GM23338 (cell line): ENCODE results near the gene RCL1. TPM values are rescaled to one million over a fixed set of nuclear protein-coding genes. Genes with fewer than 3 reads are reported as not detected.

Source experiments
- ATAC-seq: fragments of 200-7000 bp; cut with Tn5 transposase; 3 replicates; pipeline ENCODE4 v1.9.1; 2020
- DNase-seq: peaks from one replicate; pipeline ENCODE4 v3.0.0-alpha.2; 2015; ENCODE audit warnings: low spot score
- H2AFZ ChIP-seq: fragments of 200-600 bp; sonication (generic); 2 replicates; pipeline ENCODE4 v1.8.0; 2016; ENCODE audit warnings: antibody characterized with exemption, mild to moderate bottlenecking, moderate library complexity
- H3F3A ChIP-seq: fragments of 200-600 bp; sonication (generic); replicated peaks from 2 replicates; pipeline ENCODE4 v1.8.0; 2017; ENCODE audit warnings: antibody characterized with exemption, mixed run types, low read depth
- H3K27ac ChIP-seq: fragments of 200-600 bp; sonication (generic); 2 replicates; pipeline ENCODE4 v1.6.1; 2016; ENCODE audit warnings: low read depth
- H3K27me3 ChIP-seq: fragments of 200-600 bp; sonication (generic); 2 replicates; pipeline ENCODE4 v1.8.0; 2016; ENCODE audit warnings: mild to moderate bottlenecking, mixed run types, moderate library complexity; ENCODE audit not compliant: insufficient read depth
- H3K36me3 ChIP-seq: fragments of 200-600 bp; sonication (generic); 2 replicates; pipeline ENCODE4 v1.8.0; 2016; ENCODE audit warnings: mild to moderate bottlenecking; ENCODE audit not compliant: insufficient read depth
- H3K4me1 ChIP-seq: fragments of 200-600 bp; sonication (generic); 2 replicates; pipeline ENCODE4 v1.8.0; 2016; ENCODE audit warnings: mild to moderate bottlenecking, moderate library complexity; ENCODE audit not compliant: insufficient read depth
- H3K4me2 ChIP-seq: fragments of 200-600 bp; sonication (generic); 2 replicates; pipeline ENCODE4 v1.7.1; 2017; ENCODE audit warnings: mixed run types
- H3K4me3 ChIP-seq: fragments of 200-600 bp; sonication (generic); 2 replicates; pipeline ENCODE4 v1.6.1; 2016; ENCODE audit warnings: mixed run types
- H3K79me2 ChIP-seq: fragments of 200-600 bp; sonication (generic); replicated peaks from 2 replicates; pipeline ENCODE4 v1.8.0; 2017; ENCODE audit warnings: mild to moderate bottlenecking; ENCODE audit not compliant: insufficient read depth
- H3K9me2 ChIP-seq: fragments of 200-600 bp; sonication (generic); 2 replicates; pipeline ENCODE4 v1.8.0; 2017; ENCODE audit not compliant: insufficient read depth
- H4K20me1 ChIP-seq: fragments of 200-600 bp; sonication (generic); replicated peaks from 2 replicates; pipeline ENCODE4 v1.8.0; 2017; ENCODE audit warnings: mild to moderate bottlenecking; ENCODE audit not compliant: insufficient read depth
- H3K27ac Mint-ChIP-seq: 2 replicates; pipeline ENCODE4 v1.8.0; 2020; ENCODE audit warnings: inconsistent platforms, mild to moderate bottlenecking, moderate library complexity, mixed read lengths
- H3K27me3 Mint-ChIP-seq: 3 replicates; pipeline ENCODE4 v1.8.0; 2022; ENCODE audit warnings: low read depth, mild to moderate bottlenecking, moderate library complexity, mixed read lengths, inconsistent platforms; ENCODE audit not compliant: insufficient read depth, poor library complexity
- H3K36me3 Mint-ChIP-seq: 3 replicates; pipeline ENCODE4 v1.8.0; 2021; ENCODE audit warnings: low read depth, mild to moderate bottlenecking, inconsistent platforms, moderate library complexity, mixed read lengths
- H3K4me1 Mint-ChIP-seq: 3 replicates; pipeline ENCODE4 v1.8.0; 2020; ENCODE audit warnings: mild to moderate bottlenecking, inconsistent platforms, mixed read lengths
- H3K4me3 Mint-ChIP-seq: 3 replicates; pipeline ENCODE4 v1.8.0; 2021; ENCODE audit warnings: moderate library complexity, mild to moderate bottlenecking, inconsistent platforms, mixed read lengths
- H3K9me3 Mint-ChIP-seq: 3 replicates; pipeline ENCODE4 v1.8.0; 2020; ENCODE audit warnings: moderate library complexity, mild to moderate bottlenecking, inconsistent platforms, mixed read lengths
- CREB1 ChIP-seq: fragments of 250-450 bp; sonication (Bioruptor Pico); IDR thresholded peaks from 2 replicates; pipeline ENCODE4 v1.5.0; 2020; ENCODE audit warnings: low read depth, mild to moderate bottlenecking, moderate library complexity
- EZH2 ChIP-seq: fragments of 200-600 bp; sonication (generic); IDR thresholded peaks from one replicate; pipeline ENCODE4 v1.8.0; 2017; ENCODE audit warnings: antibody characterized with exemption, mild to moderate bottlenecking, low read depth; ENCODE audit not compliant: unreplicated experiment
- EZH2phosphoT487 ChIP-seq: fragments of 200-600 bp; sonication (generic); IDR thresholded peaks from one replicate; pipeline ENCODE4 v1.8.1; 2018; ENCODE audit warnings: antibody characterized with exemption; ENCODE audit not compliant: unreplicated experiment
- JUNB ChIP-seq: IDR thresholded peaks from one replicate; pipeline ENCODE4 v1.6.1; 2016; ENCODE audit warnings: antibody characterized with exemption; ENCODE audit not compliant: unreplicated experiment
- POLR2AphosphoS5 ChIP-seq: IDR thresholded peaks from 2 replicates; pipeline ENCODE4 v1.6.1; 2016; ENCODE audit warnings: antibody characterized with exemption, low read depth
- STAT1 ChIP-seq: IDR thresholded peaks from one replicate; pipeline ENCODE4 v1.6.1; 2016; ENCODE audit warnings: antibody characterized with exemption; ENCODE audit not compliant: unreplicated experiment
- ZNF114 ChIP-seq: fragments of 250-450 bp; sonication (Bioruptor Pico); IDR thresholded peaks from 2 replicates; pipeline ENCODE4 v1.5.0; 2020; ENCODE audit warnings: mild to moderate bottlenecking, moderate library complexity
- ZNF331 ChIP-seq: fragments of 250-450 bp; sonication (Bioruptor Pico); IDR thresholded peaks from 2 replicates; pipeline ENCODE4 v1.5.0; 2020; ENCODE audit warnings: low read depth, mild to moderate bottlenecking, moderate library complexity
- polyA plus RNA-seq: library from polyadenylated mRNA; unstranded; fragments of >200 nt; fragmentation: Nextera tagmentation; extraction: Ambion mirVana; gene quantifications from 2 replicates; pipeline ENCODE4 v1.2.1, GENCODE V29; 2016
- total RNA-seq: library from RNA; depleted of rRNA; stranded (reverse); fragments of >200 nt; shearing (Covaris generic); gene quantifications from 2 replicates; pipeline ENCODE4 v1.2.3, GENCODE V29; 2014
- TF ChIP-seq, protein P1 (sequence below): IDR thresholded peaks from 2 replicates; pipeline ENCODE4 v1.6.1; 2016; ENCODE audit warnings: antibody characterized with exemption
- TF ChIP-seq, protein P2 (sequence below), 2 experiments: fragments of 200-600 bp in 1 of 2; sonication (generic) in 1 of 2; conservative IDR thresholded peaks; 2 replicates each; pipeline versions ENCODE4 v1.5.1 to v1.6.1; 2016 to 2017; ENCODE audit warnings: antibody characterized with exemption in 2 of 2, low read depth in 2 of 2, mild to moderate bottlenecking in 2 of 2, moderate library complexity in 1 of 2
- TF ChIP-seq, protein P3 (sequence below): fragments of 250-450 bp; sonication (Bioruptor Pico); IDR thresholded peaks from 2 replicates; pipeline ENCODE4 v1.5.0; 2020; ENCODE audit warnings: mild to moderate bottlenecking, moderate library complexity
- TF ChIP-seq, protein P4 (sequence below): IDR thresholded peaks from one replicate; pipeline ENCODE4 v1.6.1; 2018; ENCODE audit warnings: antibody characterized with exemption; ENCODE audit not compliant: unreplicated experiment

The RCL1 gene
- total and polyA plus RNA-seq, 2 experiments from 2014 or later, result 19.3 to 41.2 TPM

DNA sequence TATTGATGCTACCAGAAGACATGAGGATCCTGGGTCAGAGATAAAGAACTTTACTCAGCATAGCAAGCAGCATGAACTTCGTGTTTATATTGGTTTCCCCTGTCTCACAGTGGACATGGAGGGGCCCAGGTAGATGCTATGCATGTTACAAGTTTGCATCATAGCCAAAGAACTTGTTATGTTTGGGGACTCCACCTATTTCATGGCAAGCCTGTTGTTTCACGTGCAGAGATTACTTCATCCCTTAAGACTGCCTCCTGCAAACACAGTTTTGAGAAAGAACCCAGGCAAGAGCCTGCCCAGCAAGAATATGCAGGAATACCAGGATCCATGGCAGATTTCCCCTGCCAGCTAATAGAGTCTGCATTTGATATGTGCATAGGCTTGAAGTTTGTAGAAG lies 68.4 kb downstream of the RCL1 start:
- no peak for TF ChIP-seq EZH2
- no peak for TF ChIP-seq POLR2AphosphoS5
- TF ChIP-seq, protein P1, sequence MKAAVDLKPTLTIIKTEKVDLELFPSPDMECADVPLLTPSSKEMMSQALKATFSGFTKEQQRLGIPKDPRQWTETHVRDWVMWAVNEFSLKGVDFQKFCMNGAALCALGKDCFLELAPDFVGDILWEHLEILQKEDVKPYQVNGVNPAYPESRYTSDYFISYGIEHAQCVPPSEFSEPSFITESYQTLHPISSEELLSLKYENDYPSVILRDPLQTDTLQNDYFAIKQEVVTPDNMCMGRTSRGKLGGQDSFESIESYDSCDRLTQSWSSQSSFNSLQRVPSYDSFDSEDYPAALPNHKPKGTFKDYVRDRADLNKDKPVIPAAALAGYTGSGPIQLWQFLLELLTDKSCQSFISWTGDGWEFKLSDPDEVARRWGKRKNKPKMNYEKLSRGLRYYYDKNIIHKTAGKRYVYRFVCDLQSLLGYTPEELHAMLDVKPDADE, result no peak
- TF ChIP-seq STAT1, result no peak
- TF ChIP-seq EZH2phosphoT487, result no peak
- TF ChIP-seq, protein P2, sequence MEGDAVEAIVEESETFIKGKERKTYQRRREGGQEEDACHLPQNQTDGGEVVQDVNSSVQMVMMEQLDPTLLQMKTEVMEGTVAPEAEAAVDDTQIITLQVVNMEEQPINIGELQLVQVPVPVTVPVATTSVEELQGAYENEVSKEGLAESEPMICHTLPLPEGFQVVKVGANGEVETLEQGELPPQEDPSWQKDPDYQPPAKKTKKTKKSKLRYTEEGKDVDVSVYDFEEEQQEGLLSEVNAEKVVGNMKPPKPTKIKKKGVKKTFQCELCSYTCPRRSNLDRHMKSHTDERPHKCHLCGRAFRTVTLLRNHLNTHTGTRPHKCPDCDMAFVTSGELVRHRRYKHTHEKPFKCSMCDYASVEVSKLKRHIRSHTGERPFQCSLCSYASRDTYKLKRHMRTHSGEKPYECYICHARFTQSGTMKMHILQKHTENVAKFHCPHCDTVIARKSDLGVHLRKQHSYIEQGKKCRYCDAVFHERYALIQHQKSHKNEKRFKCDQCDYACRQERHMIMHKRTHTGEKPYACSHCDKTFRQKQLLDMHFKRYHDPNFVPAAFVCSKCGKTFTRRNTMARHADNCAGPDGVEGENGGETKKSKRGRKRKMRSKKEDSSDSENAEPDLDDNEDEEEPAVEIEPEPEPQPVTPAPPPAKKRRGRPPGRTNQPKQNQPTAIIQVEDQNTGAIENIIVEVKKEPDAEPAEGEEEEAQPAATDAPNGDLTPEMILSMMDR (conservative IDR thresholded peaks at IDR 0.05; ENCODE audit: low read depth in 2 of 2), result no peak
- no peak for TF ChIP-seq ZNF331 (CRISPR knock-in tag)
- TF ChIP-seq JUNB, result no peak
- TF ChIP-seq CREB1 (CRISPR knock-in tag), result no peak
- TF ChIP-seq, protein P3, sequence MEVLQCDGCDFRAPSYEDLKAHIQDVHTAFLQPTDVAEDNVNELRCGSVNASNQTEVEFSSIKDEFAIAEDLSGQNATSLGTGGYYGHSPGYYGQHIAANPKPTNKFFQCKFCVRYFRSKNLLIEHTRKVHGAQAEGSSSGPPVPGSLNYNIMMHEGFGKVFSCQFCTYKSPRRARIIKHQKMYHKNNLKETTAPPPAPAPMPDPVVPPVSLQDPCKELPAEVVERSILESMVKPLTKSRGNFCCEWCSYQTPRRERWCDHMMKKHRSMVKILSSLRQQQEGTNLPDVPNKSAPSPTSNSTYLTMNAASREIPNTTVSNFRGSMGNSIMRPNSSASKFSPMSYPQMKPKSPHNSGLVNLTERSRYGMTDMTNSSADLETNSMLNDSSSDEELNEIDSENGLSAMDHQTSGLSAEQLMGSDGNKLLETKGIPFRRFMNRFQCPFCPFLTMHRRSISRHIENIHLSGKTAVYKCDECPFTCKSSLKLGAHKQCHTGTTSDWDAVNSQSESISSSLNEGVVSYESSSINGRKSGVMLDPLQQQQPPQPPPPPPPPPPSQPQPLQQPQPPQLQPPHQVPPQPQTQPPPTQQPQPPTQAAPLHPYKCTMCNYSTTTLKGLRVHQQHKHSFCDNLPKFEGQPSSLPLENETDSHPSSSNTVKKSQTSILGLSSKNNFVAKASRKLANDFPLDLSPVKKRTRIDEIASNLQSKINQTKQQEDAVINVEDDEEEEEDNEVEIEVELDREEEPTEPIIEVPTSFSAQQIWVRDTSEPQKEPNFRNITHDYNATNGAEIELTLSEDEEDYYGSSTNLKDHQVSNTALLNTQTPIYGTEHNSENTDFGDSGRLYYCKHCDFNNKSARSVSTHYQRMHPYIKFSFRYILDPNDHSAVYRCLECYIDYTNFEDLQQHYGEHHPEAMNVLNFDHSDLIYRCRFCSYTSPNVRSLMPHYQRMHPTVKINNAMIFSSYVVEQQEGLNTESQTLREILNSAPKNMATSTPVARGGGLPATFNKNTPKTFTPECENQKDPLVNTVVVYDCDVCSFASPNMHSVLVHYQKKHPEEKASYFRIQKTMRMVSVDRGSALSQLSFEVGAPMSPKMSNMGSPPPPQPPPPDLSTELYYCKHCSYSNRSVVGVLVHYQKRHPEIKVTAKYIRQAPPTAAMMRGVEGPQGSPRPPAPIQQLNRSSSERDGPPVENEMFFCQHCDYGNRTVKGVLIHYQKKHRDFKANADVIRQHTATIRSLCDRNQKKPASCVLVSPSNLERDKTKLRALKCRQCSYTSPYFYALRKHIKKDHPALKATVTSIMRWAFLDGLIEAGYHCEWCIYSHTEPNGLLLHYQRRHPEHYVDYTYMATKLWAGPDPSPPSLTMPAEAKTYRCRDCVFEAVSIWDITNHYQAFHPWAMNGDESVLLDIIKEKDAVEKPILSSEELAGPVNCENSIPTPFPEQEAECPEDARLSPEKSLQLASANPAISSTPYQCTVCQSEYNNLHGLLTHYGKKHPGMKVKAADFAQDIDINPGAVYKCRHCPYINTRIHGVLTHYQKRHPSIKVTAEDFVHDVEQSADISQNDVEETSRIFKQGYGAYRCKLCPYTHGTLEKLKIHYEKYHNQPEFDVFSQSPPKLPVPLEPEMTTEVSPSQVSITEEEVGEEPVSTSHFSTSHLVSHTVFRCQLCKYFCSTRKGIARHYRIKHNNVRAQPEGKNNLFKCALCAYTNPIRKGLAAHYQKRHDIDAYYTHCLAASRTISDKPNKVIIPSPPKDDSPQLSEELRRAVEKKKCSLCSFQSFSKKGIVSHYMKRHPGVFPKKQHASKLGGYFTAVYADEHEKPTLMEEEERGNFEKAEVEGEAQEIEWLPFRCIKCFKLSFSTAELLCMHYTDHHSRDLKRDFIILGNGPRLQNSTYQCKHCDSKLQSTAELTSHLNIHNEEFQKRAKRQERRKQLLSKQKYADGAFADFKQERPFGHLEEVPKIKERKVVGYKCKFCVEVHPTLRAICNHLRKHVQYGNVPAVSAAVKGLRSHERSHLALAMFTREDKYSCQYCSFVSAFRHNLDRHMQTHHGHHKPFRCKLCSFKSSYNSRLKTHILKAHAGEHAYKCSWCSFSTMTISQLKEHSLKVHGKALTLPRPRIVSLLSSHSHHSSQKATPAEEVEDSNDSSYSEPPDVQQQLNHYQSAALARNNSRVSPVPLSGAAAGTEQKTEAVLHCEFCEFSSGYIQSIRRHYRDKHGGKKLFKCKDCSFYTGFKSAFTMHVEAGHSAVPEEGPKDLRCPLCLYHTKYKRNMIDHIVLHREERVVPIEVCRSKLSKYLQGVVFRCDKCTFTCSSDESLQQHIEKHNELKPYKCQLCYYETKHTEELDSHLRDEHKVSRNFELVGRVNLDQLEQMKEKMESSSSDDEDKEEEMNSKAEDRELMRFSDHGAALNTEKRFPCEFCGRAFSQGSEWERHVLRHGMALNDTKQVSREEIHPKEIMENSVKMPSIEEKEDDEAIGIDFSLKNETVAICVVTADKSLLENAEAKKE (CRISPR knock-in tag), result no peak
- TF ChIP-seq ZNF114, result no peak
- TF ChIP-seq, protein P4, sequence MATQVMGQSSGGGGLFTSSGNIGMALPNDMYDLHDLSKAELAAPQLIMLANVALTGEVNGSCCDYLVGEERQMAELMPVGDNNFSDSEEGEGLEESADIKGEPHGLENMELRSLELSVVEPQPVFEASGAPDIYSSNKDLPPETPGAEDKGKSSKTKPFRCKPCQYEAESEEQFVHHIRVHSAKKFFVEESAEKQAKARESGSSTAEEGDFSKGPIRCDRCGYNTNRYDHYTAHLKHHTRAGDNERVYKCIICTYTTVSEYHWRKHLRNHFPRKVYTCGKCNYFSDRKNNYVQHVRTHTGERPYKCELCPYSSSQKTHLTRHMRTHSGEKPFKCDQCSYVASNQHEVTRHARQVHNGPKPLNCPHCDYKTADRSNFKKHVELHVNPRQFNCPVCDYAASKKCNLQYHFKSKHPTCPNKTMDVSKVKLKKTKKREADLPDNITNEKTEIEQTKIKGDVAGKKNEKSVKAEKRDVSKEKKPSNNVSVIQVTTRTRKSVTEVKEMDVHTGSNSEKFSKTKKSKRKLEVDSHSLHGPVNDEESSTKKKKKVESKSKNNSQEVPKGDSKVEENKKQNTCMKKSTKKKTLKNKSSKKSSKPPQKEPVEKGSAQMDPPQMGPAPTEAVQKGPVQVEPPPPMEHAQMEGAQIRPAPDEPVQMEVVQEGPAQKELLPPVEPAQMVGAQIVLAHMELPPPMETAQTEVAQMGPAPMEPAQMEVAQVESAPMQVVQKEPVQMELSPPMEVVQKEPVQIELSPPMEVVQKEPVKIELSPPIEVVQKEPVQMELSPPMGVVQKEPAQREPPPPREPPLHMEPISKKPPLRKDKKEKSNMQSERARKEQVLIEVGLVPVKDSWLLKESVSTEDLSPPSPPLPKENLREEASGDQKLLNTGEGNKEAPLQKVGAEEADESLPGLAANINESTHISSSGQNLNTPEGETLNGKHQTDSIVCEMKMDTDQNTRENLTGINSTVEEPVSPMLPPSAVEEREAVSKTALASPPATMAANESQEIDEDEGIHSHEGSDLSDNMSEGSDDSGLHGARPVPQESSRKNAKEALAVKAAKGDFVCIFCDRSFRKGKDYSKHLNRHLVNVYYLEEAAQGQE, result no peak
- Mint-ChIP-seq H3K4me3 (no peak overlapping the region), H3K9me3 (no peaks in the 10 kb centered on the region), H3K27me3 (no peaks in the 10 kb centered on the region), H3K4me1 (peaks cover 9% of the 10 kb centered on the region; the same call in 2 of the 3 replicates), H3K36me3 (peaks cover 43% of the 10 kb centered on the region), H3K27ac (no peak overlapping the region)
- Histone ChIP-seq H3K4me1 (no peaks in the 10 kb centered on the region), H4K20me1 (peaks cover 5% of the 10 kb centered on the region; the same call in 1 of the 2 replicates), H3K27me3 (no peaks in the 10 kb centered on the region), H2AFZ (no peak overlapping the region), H3K79me2 (peaks cover 10% of the 10 kb centered on the region; the same call in 1 of the 2 replicates), H3K36me3 (peaks cover 20% of the 10 kb centered on the region; the same call in 1 of the 2 replicates), H3F3A (no peaks in the 10 kb centered on the region), H3K4me3 (no peak overlapping the region), H3K27ac (no peak overlapping the region), H3K4me2 (no peak overlapping the region), H3K9me2 (0 out of 2 replicates have a peak, but pooled peaks cover 4% of the 10 kb centered on the region)
- ATAC-seq (no peak), DNase-seq (no peak)
